NT2/D1 (cell line): ENCODE data around the gene ZNF283.
"Not testable (repeated sequence)": the region's sequence is repeated elsewhere in the genome, so short reads cannot be mapped to it uniquely, and the experiment has no call there.

Experiments used
- SUZ12 ChIP-seq: IDR thresholded peaks from 2 replicates; pipeline ENCODE4 v1.6.1; 2011; ENCODE audit not compliant: insufficient read length, insufficient read depth; ENCODE audit errors: extremely low read depth
- YY1 ChIP-seq: IDR thresholded peaks from 2 replicates; pipeline ENCODE4 v1.6.1; 2011; ENCODE audit not compliant: insufficient read length, insufficient read depth

- not testable (repeated sequence) for TF ChIP-seq YY1, SUZ12
Measured at GRCh38 chr19:43806401-43806800, 20.7 kb upstream of the ZNF283 start.
